ENCODE measurements around the gene METTL17. TPM values are rescaled to one million over a fixed set of nuclear protein-coding genes. Genes with fewer than 3 reads are reported as not detected.
"Not testable (repeated sequence)": the region's sequence is repeated elsewhere in the genome, so short reads cannot be mapped to it uniquely, and the experiment has no call there.

The METTL17 gene
- total RNA-seq, 2 experiments from 2014 or later = 81.9 to 82.0 TPM

GRCh38 chr14:20998674-20999366 is 9.0 kb downstream of the METTL17 start, which contains the start of gene SLC39A2:
Gene SLC39A2, plus strand, starts transcription at chr14:20999293. Its CDS starts 154 bp downstream, at chr14:20999447.
- Mint-ChIP-seq H3K27ac (no peak within 1 kb of the TSS), H3K9me3 (no peaks in the 10 kb centered on the region), H3K4me1 (peaks cover 13% of the 10 kb centered on the region), H3K4me3 (no peak within 1 kb of the TSS), H3K27me3 (no peaks in the 10 kb centered on the region), H3K36me3 (ENCODE audit: low read depth) (peaks cover 37% of the 10 kb centered on the region)
- POLR2A ChIA-PET = interaction anchor here (1.4 kb wide), 1 partner anchor 16 kb away, joined by 4 read pairs; no protein-coding TSS in a partner anchor
- CTCF ChIA-PET = interaction anchor here (0.9 to 3.2 kb wide), 4 partner anchors 16 to 94 kb away, joined by 3 to 18 read pairs (median 8); no protein-coding TSS in a partner anchor
- no peak for DNase-seq

GRCh38 chr14:20999591-20999990 is 9.8 kb downstream of the METTL17 start:
- DNase-seq = no peak
- Mint-ChIP-seq H3K4me3 (no peak overlapping the region), H3K9me3 (no peaks in the 10 kb centered on the region), H3K27me3 (no peaks in the 10 kb centered on the region), H3K27ac (no peak overlapping the region), H3K36me3 (ENCODE audit: low read depth) (peaks cover 31% of the 10 kb centered on the region), H3K4me1 (peaks cover 9% of the 10 kb centered on the region)
- ChIA-PET CTCF (interaction anchor here (1.3 to 3.2 kb wide), 3 partner anchors 15 to 93 kb away, joined by 4 to 18 read pairs (median 12); no protein-coding TSS in a partner anchor), POLR2A (no interaction called here)

- DNase-seq = no peak
- Mint-ChIP-seq H3K36me3 (ENCODE audit: low read depth) (peaks cover 15% of the 10 kb centered on the region), H3K27ac (no peak overlapping the region), H3K27me3 (no peaks in the 10 kb centered on the region), H3K4me1 (peaks cover 4% of the 10 kb centered on the region), H3K4me3 (no peak overlapping the region), H3K9me3 (no peaks in the 10 kb centered on the region)
- CTCF ChIA-PET = interaction anchor here (3.2 to 6.4 kb wide), 2 partner anchors 13 to 30 kb away, joined by 12 to 61 read pairs; no protein-coding TSS in a partner anchor
- POLR2A ChIA-PET = no interaction called here
Observed at GRCh38 chr14:21001218-21001617, 11.4 kb downstream of the METTL17 start.

GRCh38 chr14:21003788-21004346 is 14.1 kb downstream of the METTL17 start:
- Mint-ChIP-seq H3K4me1 (peaks cover 2% of the 10 kb centered on the region), H3K4me3 (no peak overlapping the region), H3K9me3 (no peaks in the 10 kb centered on the region), H3K27ac (no peak overlapping the region), H3K27me3 (no peaks in the 10 kb centered on the region), H3K36me3 (ENCODE audit: low read depth) (no peaks in the 10 kb centered on the region)
- no peak for DNase-seq
- CTCF ChIA-PET = interaction anchor here (1.4 to 6.4 kb wide), 5 partner anchors 10 to 100 kb away, joined by 4 to 61 read pairs (median 5); partner anchors contain the start of gene RNASE13
- POLR2A ChIA-PET = no interaction called here

GRCh38 chr14:21009721-21010120 is 19.9 kb downstream of the METTL17 start:
- POLR2A ChIA-PET; H3K27ac Mint-ChIP-seq; H3K9me3 Mint-ChIP-seq; H3K36me3 Mint-ChIP-seq (ENCODE audit: low read depth); H3K4me3 Mint-ChIP-seq; DNase-seq; H3K4me1 Mint-ChIP-seq: not testable (repeated sequence)
- CTCF ChIA-PET = interaction anchor here (1.1 to 3.4 kb wide), 4 partner anchors 35 to 95 kb away, joined by 3 to 13 read pairs (median 4); no protein-coding TSS in a partner anchor
- peaks cover 19% of the 10 kb centered on the region for H3K27me3 Mint-ChIP-seq

GRCh38 chr14:21011136-21011535 is 21.4 kb downstream of the METTL17 start:
- no peak for DNase-seq
- CTCF ChIA-PET = interaction anchor here (1.5 to 3.4 kb wide), 7 partner anchors 14 to 94 kb away, joined by 3 to 16 read pairs (median 10); no protein-coding TSS in a partner anchor
- Mint-ChIP-seq H3K27ac (no peak overlapping the region), H3K36me3 (ENCODE audit: low read depth) (no peaks in the 10 kb centered on the region), H3K9me3 (no peaks in the 10 kb centered on the region), H3K4me3 (no peak overlapping the region), H3K27me3 (peaks cover 19% of the 10 kb centered on the region), H3K4me1 (no peaks in the 10 kb centered on the region)
- POLR2A ChIA-PET = no interaction called here

GRCh38 chr14:21014761-21015190 is 25.0 kb downstream of the METTL17 start:
- no peaks in the 10 kb centered on the region for H3K4me1 Mint-ChIP-seq
- ChIA-PET CTCF (interaction anchor here (0.7 to 5.3 kb wide), 37 partner anchors 9 to 463 kb away, joined by 3 to 137 read pairs (median 9); partner anchors contain the start of genes RNASE13, RNASE8, SLC39A2 and TMEM253), POLR2A (interaction anchor here (0.6 to 2.4 kb wide), 11 partner anchors 16 to 257 kb away, joined by 3 to 23 read pairs (median 4); no protein-coding TSS in a partner anchor)
- H3K27ac Mint-ChIP-seq = no peak overlapping the region
- no peak overlapping the region for H3K4me3 Mint-ChIP-seq
- H3K27me3 Mint-ChIP-seq = peaks cover 19% of the 10 kb centered on the region
- no peaks in the 10 kb centered on the region for H3K9me3 Mint-ChIP-seq
- DNase-seq = peak; percentile 79
- H3K36me3 Mint-ChIP-seq (ENCODE audit: low read depth) = no peaks in the 10 kb centered on the region

GRCh38 chr14:21015312-21015711 is 25.5 kb downstream of the METTL17 start:
- Mint-ChIP-seq H3K9me3 (no peaks in the 10 kb centered on the region), H3K27me3 (peaks cover 19% of the 10 kb centered on the region), H3K4me1 (no peaks in the 10 kb centered on the region), H3K4me3 (no peak overlapping the region), H3K27ac (no peak overlapping the region), H3K36me3 (ENCODE audit: low read depth) (no peaks in the 10 kb centered on the region)
- DNase-seq = no peak
- CTCF ChIA-PET = interaction anchor here (0.9 to 5.3 kb wide), 30 partner anchors 8 to 463 kb away, joined by 3 to 137 read pairs (median 10); partner anchors contain the start of genes RNASE13, RNASE8, SLC39A2 and TMEM253
- POLR2A ChIA-PET = interaction anchor here (0.9 to 2.4 kb wide), 11 partner anchors 17 to 107 kb away, joined by 3 to 23 read pairs (median 4); no protein-coding TSS in a partner anchor

- Mint-ChIP-seq H3K27me3 (peaks cover 17% of the 10 kb centered on the region), H3K36me3 (ENCODE audit: low read depth) (no peaks in the 10 kb centered on the region), H3K4me1 (no peaks in the 10 kb centered on the region), H3K27ac (no peak overlapping the region), H3K4me3 (no peak overlapping the region), H3K9me3 (no peaks in the 10 kb centered on the region)
- ChIA-PET CTCF (interaction anchor here (0.9 to 5.3 kb wide), 9 partner anchors 13 to 89 kb away, joined by 3 to 137 read pairs (median 60); partner anchors contain the start of genes TMEM253 and ZNF219), POLR2A (interaction anchor here (1.7 to 2.4 kb wide), 2 partner anchors 23 to 88 kb away, joined by 7 to 23 read pairs; no protein-coding TSS in a partner anchor)
- no peak for DNase-seq
Observed at GRCh38 chr14:21016413-21017190, 26.8 kb downstream of the METTL17 start.

- CTCF ChIA-PET = interaction anchor here (0.6 to 4.6 kb wide), 6 partner anchors 22 to 88 kb away, joined by 3 to 137 read pairs (median 4); partner anchors contain the start of gene TMEM253
- POLR2A ChIA-PET = interaction anchor here (1.6 kb wide), 1 partner anchor 86 kb away, joined by 3 read pairs; no protein-coding TSS in a partner anchor
- Mint-ChIP-seq H3K27ac (no peak overlapping the region), H3K27me3 (peaks cover 16% of the 10 kb centered on the region), H3K4me3 (no peak overlapping the region), H3K36me3 (ENCODE audit: low read depth) (no peaks in the 10 kb centered on the region), H3K4me1 (no peaks in the 10 kb centered on the region), H3K9me3 (no peaks in the 10 kb centered on the region)
- DNase-seq = no peak
Observed at GRCh38 chr14:21017528-21018245, 27.9 kb downstream of the METTL17 start.

- ChIA-PET CTCF (interaction anchor here (0.6 to 4.6 kb wide), 4 partner anchors 21 to 87 kb away, joined by 3 to 137 read pairs (median 3); partner anchors contain the start of gene TMEM253), POLR2A (interaction anchor here (1.2 to 1.6 kb wide), 2 partner anchors 85 to 87 kb away, joined by 3 read pairs; no protein-coding TSS in a partner anchor)
- Mint-ChIP-seq H3K27ac (no peak overlapping the region), H3K4me3 (no peak overlapping the region), H3K4me1 (peaks cover 2% of the 10 kb centered on the region), H3K36me3 (ENCODE audit: low read depth) (no peaks in the 10 kb centered on the region), H3K27me3 (peaks cover 16% of the 10 kb centered on the region), H3K9me3 (no peaks in the 10 kb centered on the region)
- no peak for DNase-seq
Observed at GRCh38 chr14:21018286-21018685, 28.5 kb downstream of the METTL17 start.

Data from activated CD4-positive, alpha-beta memory T cell treated with anti-CD3 and anti-CD28 coated beads, Interleukin-2, amount 10 ng/mL, durations not matched to agents 7 days and 5 days (primary cell).